Measurements from ENCODE around the gene TMEM63A.

- TF ChIP-seq FOXK2 (IDR thresholded peaks at IDR 0.05) (no peak), BACH1 (IDR thresholded peaks at IDR 0.05; ENCODE audit: borderline replicate concordance) (no peak), POLR2A (IDR thresholded peaks at IDR 0.05; ENCODE audit: low read depth, low read length) (no peak), SP1 (IDR thresholded peaks at IDR 0.05; ENCODE audit: low read depth, low read length) (no peak), NFYA (IDR thresholded peaks at IDR 0.05; ENCODE audit: borderline replicate concordance, low read depth, low read length) (no peak), RFX5 (IDR thresholded peaks at IDR 0.05; ENCODE audit: low read depth, low read length) (no peak), SMARCA5 (IDR thresholded peaks at IDR 0.05) (no peak), MEF2A (IDR thresholded peaks at IDR 0.05; ENCODE audit: insufficient read depth, low read depth, low read length) (no peak), ZBTB33 (IDR thresholded peaks at IDR 0.05) (no peak)
These were observed 10.1 kb upstream of the TMEM63A start for GRCh38 chr1:225892307-225892706.
